Kidney (tissue), 14 donors: ENCODE measurements around the gene ATG4B. TPM values are rescaled to one million over a fixed set of nuclear protein-coding genes. Genes with fewer than 3 reads are reported as not detected.

ENCODE experiments used
- DNase-seq, 5 donors: peaks; one replicate each; pipeline ENCODE4 v3.0.0-alpha.2; 2013 to 2020
- FAIRE-seq: peaks from 2 replicates; lab custom pipeline; 2012; peaks lifted over from hg19 to GRCh38; lab: Jason Lieb, UNC
- H3K27ac ChIP-seq, 2 donors: one replicate each; pipeline ENCODE4 v1.7.0; 2013; ENCODE audit warnings: low read depth in 2 of 2, low read length in 2 of 2, inconsistent platforms in 1 of 2
- H3K27me3 ChIP-seq: one replicate; pipeline ENCODE4 v1.7.1; 2013; ENCODE audit warnings: low read length, inconsistent platforms; ENCODE audit not compliant: control insufficient read depth, insufficient read depth
- H3K36me3 ChIP-seq, 3 donors: one replicate each; pipeline versions ENCODE4 v1.7.0 to v1.7.1; 2013; ENCODE audit warnings: low read length in 3 of 3, control low read depth in 1 of 3, inconsistent platforms in 1 of 3; ENCODE audit not compliant: insufficient read depth in 3 of 3, control insufficient read depth in 2 of 3
- H3K4me1 ChIP-seq, 3 donors: one replicate each; pipeline versions ENCODE4 v1.7.0 to v1.7.1; 2013; ENCODE audit warnings: low read length in 3 of 3, inconsistent platforms in 1 of 3, low read depth in 1 of 3; ENCODE audit not compliant: control insufficient read depth in 2 of 3, insufficient read depth in 2 of 3
- H3K4me3 ChIP-seq, 3 donors: one replicate each; pipeline versions ENCODE4 v1.7.0 to v1.8.1; 2013; ENCODE audit warnings: low read length in 3 of 3, control low read depth in 1 of 3, inconsistent platforms in 1 of 3
- H3K9ac ChIP-seq, 3 donors: one replicate each; pipeline versions ENCODE4 v1.7.0 to v1.7.1; 2013; ENCODE audit warnings: low read length in 3 of 3, control low read depth in 1 of 3, inconsistent platforms in 1 of 3
- H3K9me3 ChIP-seq, 3 donors: one replicate each; pipeline versions ENCODE4 v1.7.0 to v1.7.1; 2013; ENCODE audit warnings: low read length in 3 of 3, control low read depth in 1 of 3, inconsistent platforms in 1 of 3; ENCODE audit not compliant: control insufficient read depth in 2 of 3, insufficient read depth in 1 of 3
- CTCF ChIP-seq: IDR thresholded peaks from 3 replicates; pipeline ENCODE4 v1.5.1; 2012; ENCODE audit warnings: mild to moderate bottlenecking, moderate library complexity, borderline replicate concordance; ENCODE audit not compliant: insufficient read depth; ENCODE audit errors: extremely low read depth
- intact Hi-C: fragments of 100-400 bp; cut with DNase I; formaldehyde crosslinking; loops from one replicate; pipeline ENCODE4 v1.11.1; 2022
- polyA plus RNA-seq: library from polyadenylated mRNA; stranded (reverse); fragments of 350-450 nt; fragmentation: Illumina TruSeq; extraction: RNeasy Lipid Tissue Mini Kit (QIAGEN cat#74804); gene quantifications from one replicate; pipeline ENCODE4 v1.2.3, GENCODE V29; 2014; ENCODE audit warnings: low read depth, low replicate concordance; ENCODE audit not compliant: insufficient read depth
- total RNA-seq: library from RNA; stranded (reverse); fragmentation: NEBNext Ultra II Directional; extraction: Animal tissue kit (Norgen Biotek cat#: 25700); gene quantifications from one replicate; pipeline ENCODE4 v1.2.1, GENCODE V29; 2021
- donor health status: control.
- donor health status: control.
- donor health status: control.
- donor health status: control.
- donor health status: control.
- donor health status: DM: yes; HTN: yes; CAD: no.
- donor health status: Normal renal cell carcinoma (clear cell type).

Gene ATG4B
- total and polyA plus RNA-seq, 2 donors from 2014 or later, result 56.6 to 81.0 TPM

- Histone ChIP-seq H3K27ac (no peak overlapping the region), H3K4me3 (no peak overlapping the region), H3K36me3 (peaks cover 0 to 7% (median 3%) of the 10 kb centered on the region in 3 donors), H3K9me3 (no peaks in the 10 kb centered on the region), H3K9ac (no peak overlapping the region), H3K4me1 (no peaks in the 10 kb centered on the region), H3K27me3 (no peaks in the 10 kb centered on the region)
- DNase-seq (no peak), FAIRE-seq (no peak)
- intact Hi-C loops, result no loop called here
- TF ChIP-seq CTCF, result no peak
Observed at GRCh38 chr2:241675885-241676284, 38.4 kb downstream of the ATG4B start.

GRCh38 chr2:241676665-241677064, 39.2 kb downstream of the ATG4B start:
- Histone ChIP-seq H3K27ac (no peak overlapping the region), H3K36me3 (peaks cover 0 to 5% (median 3%) of the 10 kb centered on the region in 3 donors), H3K9me3 (no peaks in the 10 kb centered on the region), H3K27me3 (no peaks in the 10 kb centered on the region), H3K4me3 (no peak overlapping the region), H3K9ac (no peak overlapping the region), H3K4me1 (no peaks in the 10 kb centered on the region)
- no peak for TF ChIP-seq CTCF
- FAIRE-seq (no peak), DNase-seq (no peak)
- intact Hi-C loops, result no loop called here

GRCh38 chr2:241677392-241677791, 39.9 kb downstream of the ATG4B start:
- Histone ChIP-seq H3K9ac (no peak overlapping the region), H3K27ac (no peak overlapping the region), H3K36me3 (peaks cover 0 to 3% (median 0%) of the 10 kb centered on the region in 3 donors), H3K4me3 (no peak overlapping the region), H3K27me3 (no peaks in the 10 kb centered on the region), H3K9me3 (no peaks in the 10 kb centered on the region), H3K4me1 (no peaks in the 10 kb centered on the region)
- intact Hi-C loops, result no loop called here
- no peak for DNase-seq
- FAIRE-seq, result no peak
- no peak for TF ChIP-seq CTCF

- FAIRE-seq (no peak), DNase-seq (no peak)
- TF ChIP-seq CTCF, result no peak
- intact Hi-C loops, result no loop called here
- no peaks in the 10 kb centered on the region for H3K9me3 ChIP-seq
- no peak overlapping the region for H3K4me3 ChIP-seq
- no peak overlapping the region for H3K9ac ChIP-seq
- no peaks in the 10 kb centered on the region for H3K27me3 ChIP-seq
- peaks cover 0 to 3% (median 2%) of the 10 kb centered on the region in 3 donors for H3K36me3 ChIP-seq
- no peak overlapping the region for H3K27ac ChIP-seq
- H3K4me1 ChIP-seq, result no peaks in the 10 kb centered on the region
Observed at GRCh38 chr2:241678307-241678706, 40.8 kb downstream of the ATG4B start.
